Posterior vena cava (tissue), 2 donors: ENCODE results near the gene SCAF4. TPM values are rescaled to one million over a fixed set of nuclear protein-coding genes. Genes with fewer than 3 reads are reported as not detected.
"Not testable (repeated sequence)": the region's sequence is repeated elsewhere in the genome, so short reads cannot be mapped to it uniquely, and the experiment has no call there.

Experiments used
- DNase-seq: peaks from one replicate; pipeline ENCODE4 v3.0.0-alpha.2; 2020; ENCODE audit warnings: low spot score
- intact Hi-C, 2 donors: fragments of 100-400 bp; cut with DNase I; formaldehyde crosslinking; loops; one replicate each; pipeline versions ENCODE4 v1.14.1 to v1.14.2; 2022 to 2023
- total RNA-seq, 2 donors: library from RNA; stranded (reverse); fragmentation: NEBNext Ultra II Directional; extraction: Animal tissue kit (Norgen Biotek cat#: 25700); gene quantifications; one replicate each; pipeline ENCODE4 v1.2.1, GENCODE V29; 2021
- donor health status: DM: yes; HTN: yes; CAD: no.
- donor health status: DM: yes; HTN: yes; CAD: no.

SCAF4 gene
- total RNA-seq, 2 donors from 2014 or later: 22.3 to 26.4 TPM

DNA sequence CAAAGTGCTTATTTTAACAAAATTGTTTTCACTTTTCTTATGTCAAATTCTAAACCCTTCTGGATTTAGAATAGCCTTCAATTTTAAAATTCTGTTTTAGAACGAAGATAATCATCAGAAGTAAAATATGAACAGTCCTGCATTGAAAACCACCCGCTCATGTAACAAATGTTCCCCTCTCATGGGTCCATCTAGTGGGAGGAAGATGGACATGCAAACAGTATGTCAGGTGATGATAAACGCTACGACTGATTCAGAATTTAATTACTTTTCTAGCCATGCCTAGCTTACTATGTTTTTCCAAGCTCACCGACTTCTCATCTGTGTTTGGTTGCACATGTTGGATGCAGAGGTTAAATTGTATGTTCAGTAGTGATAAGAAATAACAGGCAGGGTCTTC, 48.9 kb downstream of the SCAF4 start:
- DNase-seq: no peak
- intact Hi-C loops: no loop called here

GRCh38 chr21:31682620-31683019, 49.3 kb downstream of the SCAF4 start:
- intact Hi-C loops: no loop called here
- no peak for DNase-seq

GRCh38 chr21:31678478-31678877, 53.4 kb downstream of the SCAF4 start:
- DNase-seq: no peak
- intact Hi-C loops: no loop called here

DNA sequence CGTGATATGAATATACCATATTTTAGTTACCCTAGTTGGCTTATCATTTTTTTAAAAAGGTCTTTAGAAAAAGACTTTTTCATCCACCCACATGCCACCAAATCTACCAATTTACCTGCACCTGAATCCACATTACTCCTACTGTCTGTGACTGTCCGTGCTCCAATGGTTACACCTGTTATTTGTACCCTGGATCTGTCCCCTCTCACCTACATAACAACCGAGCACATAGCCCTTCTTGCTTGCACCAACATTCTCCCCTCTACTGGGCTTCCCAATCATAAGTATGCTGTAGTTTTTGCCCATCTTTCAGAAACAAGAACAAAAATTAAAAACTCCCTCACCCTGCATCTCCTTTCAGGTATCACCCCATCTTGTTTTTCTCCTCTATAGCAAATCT, 54.9 kb downstream of the SCAF4 start:
- intact Hi-C loops: no loop called here
- no peak for DNase-seq

GRCh38 chr21:31675960-31676359, 56.0 kb downstream of the SCAF4 start:
- no peak for DNase-seq

DNA sequence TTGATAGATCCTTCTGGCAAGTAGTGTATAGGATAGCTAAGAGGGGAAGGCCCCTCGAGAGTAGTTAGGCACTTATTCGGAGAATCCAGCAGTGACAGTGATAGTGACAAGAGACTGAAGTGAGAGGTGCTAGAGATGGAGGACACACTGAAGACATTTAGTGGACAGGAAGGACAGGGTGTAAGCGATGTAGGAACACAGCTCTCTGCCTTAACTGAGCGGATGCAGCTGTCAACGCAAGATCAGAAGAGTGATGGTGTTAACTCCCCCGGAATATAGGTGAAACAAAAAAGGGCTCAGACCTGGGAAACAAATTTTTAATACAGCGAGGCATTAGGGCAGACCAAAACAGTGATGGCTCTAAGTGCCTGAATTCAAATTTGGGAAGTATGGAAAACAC, 56.6 kb downstream of the SCAF4 start:
- intact Hi-C loops: no loop called here
- no peak for DNase-seq

More at GRCh38 chr21:31675960-31676359, 56.0 kb downstream of the SCAF4 start:
- intact Hi-C loops: no loop called here

- no peak for DNase-seq
- intact Hi-C loops: no loop called here
Observed at GRCh38 chr21:31673321-31673912, 58.5 kb downstream of the SCAF4 start.

- no peak for DNase-seq
- intact Hi-C loops: no loop called here
Observed at GRCh38 chr21:31671931-31672330, 60.0 kb downstream of the SCAF4 start.

GRCh38 chr21:31671146-31671716, 60.7 kb downstream of the SCAF4 start:
- intact Hi-C loops: no loop called here
- DNase-seq: no peak

- no peak for DNase-seq
- intact Hi-C loops: no loop called here
Observed at GRCh38 chr21:31670070-31670469, 61.8 kb downstream of the SCAF4 start.

DNA sequence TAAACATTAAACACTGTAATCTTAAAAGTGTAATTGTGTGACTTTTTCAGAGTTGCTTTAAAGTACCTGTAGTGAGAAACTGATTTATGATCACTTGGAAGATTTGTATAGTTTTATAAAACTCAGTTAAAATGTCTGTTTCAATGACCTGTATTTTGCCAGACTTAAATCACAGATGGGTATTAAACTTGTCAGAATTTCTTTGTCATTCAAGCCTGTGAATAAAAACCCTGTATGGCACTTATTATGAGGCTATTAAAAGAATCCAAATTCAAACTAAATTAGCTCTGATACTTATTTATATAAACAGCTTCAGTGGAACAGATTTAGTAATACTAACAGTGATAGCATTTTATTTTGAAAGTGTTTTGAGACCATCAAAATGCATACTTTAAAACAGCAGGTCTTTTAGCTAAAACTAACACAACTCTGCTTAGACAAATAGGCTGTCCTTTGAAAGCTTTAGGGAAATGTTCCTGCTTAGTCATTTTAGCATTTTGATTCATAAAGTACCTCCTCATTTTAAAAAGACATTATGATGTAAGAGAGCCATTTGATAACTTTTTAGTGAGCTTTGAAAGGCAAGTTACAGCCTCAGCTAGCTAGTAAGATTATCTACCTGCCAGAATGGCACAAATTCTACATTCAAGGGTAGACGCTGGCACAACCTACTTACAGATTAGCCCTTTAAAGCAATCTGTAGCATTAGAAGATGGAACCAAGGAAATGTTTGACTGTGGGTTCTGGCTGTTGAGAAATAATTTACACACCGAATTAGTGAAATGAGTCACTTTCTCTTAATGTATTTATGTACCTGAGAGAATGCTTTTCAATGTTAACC, 63.0 kb downstream of the SCAF4 start:
- intact Hi-C loops: loop anchor here in 1 of 2 donors (1.0 kb wide), 1 partner anchor 17 kb away; no protein-coding TSS in a partner anchor
- no peak for DNase-seq

GRCh38 chr21:31667639-31668038, 64.3 kb downstream of the SCAF4 start:
- DNase-seq: no peak
- intact Hi-C loops: no loop called here

DNA sequence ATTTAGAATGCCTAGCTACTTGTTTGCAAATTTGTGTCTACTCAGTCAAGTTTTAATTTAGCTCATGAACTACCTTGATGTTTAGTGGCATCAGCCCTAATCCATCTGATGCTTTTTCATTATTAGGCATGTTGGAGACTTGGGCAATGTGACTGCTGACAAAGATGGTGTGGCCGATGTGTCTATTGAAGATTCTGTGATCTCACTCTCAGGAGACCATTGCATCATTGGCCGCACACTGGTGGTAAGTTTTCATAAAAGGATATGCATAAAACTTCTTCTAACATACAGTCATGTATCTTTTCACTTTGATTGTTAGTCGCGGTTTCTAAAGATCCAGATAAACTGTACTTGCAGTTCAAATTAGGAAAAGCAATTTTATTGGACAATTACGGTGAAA, 64.8 kb downstream of the SCAF4 start:
- no peak for DNase-seq
- intact Hi-C loops: no loop called here

DNA sequence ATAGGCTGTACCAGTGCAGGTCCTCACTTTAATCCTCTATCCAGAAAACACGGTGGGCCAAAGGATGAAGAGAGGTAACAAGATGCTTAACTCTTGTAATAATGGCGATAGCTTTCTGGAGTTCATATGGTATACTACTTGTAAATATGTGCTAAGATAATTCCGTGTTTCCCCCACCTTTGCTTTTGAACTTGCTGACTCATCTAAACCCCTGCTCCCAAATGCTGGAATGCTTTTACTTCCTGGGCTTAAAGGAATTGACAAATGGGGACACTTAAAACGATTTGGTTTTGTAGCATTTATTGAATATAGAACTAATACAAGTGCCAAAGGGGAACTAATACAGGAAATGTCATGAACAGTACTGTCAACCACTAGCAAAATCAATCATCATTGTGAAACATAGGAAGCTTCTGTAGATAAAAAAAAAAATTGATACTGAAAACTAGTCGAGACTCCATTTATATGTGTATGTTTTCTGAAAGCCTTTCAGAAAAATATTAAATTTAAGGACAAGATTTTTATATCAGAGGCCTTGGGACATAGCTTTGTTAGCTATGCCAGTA, 65.4 kb downstream of the SCAF4 start:
- intact Hi-C loops: no loop called here
- no peak for DNase-seq

GRCh38 chr21:31665869-31666268, 66.0 kb downstream of the SCAF4 start:
- intact Hi-C loops, DNase-seq: not testable (repeated sequence)

GRCh38 chr21:31665397-31665796, 66.5 kb downstream of the SCAF4 start:
- intact Hi-C loops: no loop called here
- DNase-seq: no peak

- intact Hi-C loops: no loop called here
- no peak for DNase-seq
Observed at GRCh38 chr21:31663584-31664249, 68.2 kb downstream of the SCAF4 start.

DNA sequence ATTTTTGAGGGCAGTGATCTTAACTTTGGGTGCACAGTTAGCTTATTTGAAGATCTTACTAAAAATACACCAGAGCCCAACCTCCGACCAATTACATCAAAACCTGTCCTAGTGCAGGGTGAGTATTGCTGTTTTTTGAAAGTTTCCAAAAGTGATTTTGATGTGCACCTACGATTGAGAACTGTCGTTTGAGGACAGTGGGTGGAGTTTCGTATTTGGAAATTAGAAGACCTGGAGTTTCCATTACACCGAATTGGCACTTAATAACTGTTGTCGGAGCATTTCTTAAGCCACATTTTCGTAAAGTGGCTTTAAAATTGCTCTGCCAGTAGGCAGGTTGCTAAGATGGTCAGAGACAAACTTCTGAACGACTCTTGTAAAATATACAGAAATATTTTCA, 71.3 kb downstream of the SCAF4 start:
- intact Hi-C loops: no loop called here
- no peak for DNase-seq

DNA sequence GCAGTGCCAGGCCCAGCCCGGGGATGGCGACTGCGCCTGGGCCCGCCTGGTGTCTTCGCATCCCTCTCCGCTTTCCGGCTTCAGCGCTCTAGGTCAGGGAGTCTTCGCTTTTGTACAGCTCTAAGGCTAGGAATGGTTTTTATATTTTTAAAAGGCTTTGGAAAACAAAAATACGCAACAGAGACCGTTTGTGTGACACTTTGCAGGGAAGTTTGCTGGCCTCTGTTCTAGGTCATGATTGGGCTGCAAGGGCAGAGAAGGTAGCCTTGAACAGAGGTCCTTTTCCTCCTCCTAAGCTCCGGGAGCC, 71.7 kb downstream of the SCAF4 start:
- no peak for DNase-seq
- intact Hi-C loops: no loop called here
